ENCODE measurements around the gene KLC3. TPM values are rescaled to one million over a fixed set of nuclear protein-coding genes. Genes with fewer than 3 reads are reported as not detected.

KLC3 gene
- total RNA-seq, 1 experiment from 2014 or later, result 4.8 TPM

DNA sequence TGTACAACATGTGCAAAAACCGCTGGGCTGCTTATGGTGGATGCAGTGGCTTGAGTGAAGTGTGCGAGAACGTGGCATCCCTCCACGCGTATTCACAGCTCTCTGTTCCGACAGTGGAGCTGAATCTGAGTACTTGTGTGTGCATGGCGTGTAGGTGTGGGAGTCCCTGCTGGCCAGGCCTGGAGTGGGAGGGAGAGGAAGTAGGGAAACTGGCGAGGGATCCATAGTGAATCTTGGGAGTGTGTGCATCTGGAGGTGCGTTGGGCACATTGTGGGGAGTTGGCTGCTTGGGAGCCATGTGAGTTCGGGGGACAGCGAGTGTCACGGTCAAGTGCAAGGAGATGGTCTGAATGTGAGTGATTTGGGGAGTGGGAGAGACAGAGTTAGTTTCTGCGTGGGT lies 2.4 kb downstream of the KLC3 start:
- Histone ChIP-seq H4K5ac (ENCODE audit: insufficient read length, low read depth, low read length) (no peak overlapping the region), H3K79me1 (ENCODE audit: insufficient read depth, low read depth, low read length, poor library complexity, severe bottlenecking) (no peaks in the 10 kb centered on the region), H2BK120ac (ENCODE audit: low read depth, low read length, poor library complexity, severe bottlenecking) (no peak overlapping the region)

More for the DNA sequence above, 2.4 kb downstream of the KLC3 start:
- H2BK5ac ChIP-seq (ENCODE audit: insufficient read length, low read length), result no peak overlapping the region
- H3K9me3 ChIP-seq (ENCODE audit: control insufficient read depth, low read depth, low read length), result no peaks in the 10 kb centered on the region
- no CpG with 5 or more reads among the region's 13 CpGs for whole genome bisulfite sequencing (ENCODE audit: extremely low coverage, insufficient read length, low lambda C conversion rate)
- H2AK5ac ChIP-seq (ENCODE audit: insufficient read length, low read length), result no peak overlapping the region
- no peak overlapping the region for H3K56ac ChIP-seq (ENCODE audit: insufficient read length, low read depth, low read length)
- H4K8ac ChIP-seq (replicated peaks; ENCODE audit: insufficient read length, low read depth, low read length), result no peak overlapping the region
- no peak for TF ChIP-seq CTCF (conservative IDR thresholded peaks at IDR 0.05)
- H4K91ac ChIP-seq (ENCODE audit: insufficient read length, low read depth, low read length), result no peak overlapping the region
- H3K23me2 ChIP-seq (ENCODE audit: insufficient read length, low read depth, low read length, poor library complexity, severe bottlenecking), result peaks cover 12% of the 10 kb centered on the region
- H3T11ph ChIP-seq (ENCODE audit: low read length), result no peak overlapping the region
- no peak overlapping the region for H3K14ac ChIP-seq (ENCODE audit: insufficient read depth, low read length)
- H3K36me3 Mint-ChIP-seq (ENCODE audit: insufficient read depth in 1 of 3, low read depth in 3 of 3), result no peaks in the 10 kb centered on the region
- DNase-seq, result no peak
- peaks cover 19% of the 10 kb centered on the region for H3K27me3 Mint-ChIP-seq (ENCODE audit: low read depth)
- no peak overlapping the region for H3K23ac ChIP-seq (ENCODE audit: insufficient read length, low read depth, low read length)
- H2AFZ ChIP-seq (ENCODE audit: low read length), result no peak overlapping the region
- H3K27me3 ChIP-seq (ENCODE audit: insufficient read depth, low read length), result peaks cover 4% of the 10 kb centered on the region
- H3K79me2 ChIP-seq (ENCODE audit: insufficient read depth, low read length), result no peaks in the 10 kb centered on the region
- H4K20me1 ChIP-seq (ENCODE audit: control insufficient read depth, insufficient read depth, insufficient read length), result peaks cover 2% of the 10 kb centered on the region
- no peak overlapping the region for H2BK20ac ChIP-seq (ENCODE audit: low read depth, low read length, poor library complexity, severe bottlenecking)
- H3K27ac ChIP-seq (ENCODE audit: insufficient read length, low read depth, low read length), result no peak overlapping the region
- no peak overlapping the region for H2BK15ac ChIP-seq (ENCODE audit: low read depth, low read length)
- H2BK12ac ChIP-seq (ENCODE audit: insufficient read length, low read depth, low read length), result no peak overlapping the region
- H3K4me1 Mint-ChIP-seq, result peaks cover 4 to 12% of the 10 kb centered on the region in 2 experiments; a peak in 3 of 4 replicates
- H3K4ac ChIP-seq (ENCODE audit: low read depth, low read length), result no peak overlapping the region
- H3K27ac Mint-ChIP-seq, result no peak overlapping the region
- H3K4me2 ChIP-seq (ENCODE audit: insufficient read depth, insufficient read length, low read length), result no peak overlapping the region
- no peak overlapping the region for H3K18ac ChIP-seq (ENCODE audit: insufficient read length, low read depth, low read length)
- H3K4me3 Mint-ChIP-seq, result no peak overlapping the region
- no peak overlapping the region for H3K9ac ChIP-seq (ENCODE audit: extremely low read depth, insufficient read length, low read length)
- H3K9me3 Mint-ChIP-seq, result no peaks in the 10 kb centered on the region; a peak in 2 of 5 replicates
- 0 out of 2 replicates have a peak, but pooled peaks cover 2% of the 10 kb centered on the region for H3K4me1 ChIP-seq (ENCODE audit: insufficient read depth, low read length)

Data from H9 (cell line).